Measurements from ENCODE around the gene ZNF823. TPM values are rescaled to one million over a fixed set of nuclear protein-coding genes. Genes with fewer than 3 reads are reported as not detected.
A peak's percentile ranks its signal among the peaks of the same experiment; 100 is the strongest.

The ZNF823 gene
- polyA plus RNA-seq (2013): 5.6 TPM

DNA sequence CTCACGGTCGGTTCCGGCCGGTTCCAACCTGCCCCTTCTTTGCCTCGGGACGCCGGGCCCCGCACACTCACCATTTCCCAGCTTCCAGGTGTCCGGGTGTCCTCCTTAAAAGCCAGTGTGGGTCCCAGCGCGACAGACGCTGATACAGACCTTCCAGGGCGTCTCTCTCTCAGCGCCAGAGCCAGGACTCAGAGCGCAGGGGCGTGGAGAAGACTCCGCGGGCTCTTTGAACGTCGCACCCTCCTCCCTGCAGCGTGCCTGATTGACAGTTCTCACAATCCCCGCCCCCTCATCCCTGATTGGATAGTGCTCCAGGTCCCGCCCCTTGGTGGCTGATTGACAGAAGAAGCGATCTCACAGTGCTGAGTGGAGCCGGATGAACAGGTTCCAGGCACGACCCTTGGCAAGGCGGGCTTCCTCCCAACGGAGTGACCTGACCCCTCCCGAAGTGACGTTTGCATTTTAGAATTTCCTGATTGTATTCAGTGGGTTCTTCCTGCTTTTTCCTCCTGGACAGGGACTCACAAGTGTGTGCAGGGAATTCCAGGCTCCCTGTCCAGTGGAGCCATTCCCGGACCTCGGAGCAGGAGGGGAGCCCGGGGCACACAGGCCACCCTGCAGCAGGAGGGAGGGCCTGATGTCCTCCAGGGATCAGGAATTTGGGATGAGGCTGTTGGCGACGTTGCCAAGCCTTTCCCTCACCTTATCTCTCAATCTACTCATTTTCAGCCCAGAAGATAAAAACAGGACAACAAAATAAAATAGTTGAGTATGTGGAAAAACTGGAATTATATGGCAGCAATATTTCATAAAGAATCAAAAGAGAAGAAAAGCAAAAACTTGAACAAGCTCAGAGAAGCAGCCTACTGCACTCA, at the start of gene ZNF823:
TSS of gene ZNF823 (minus strand) at position 201 of the 875 bp plus-strand sequence. CDS start at position 74, 127 bp downstream.
- 1% methylated on average over 33 of the region's 35 CpGs for WGBS (ENCODE audit: insufficient coverage)
- Histone ChIP-seq H3K27me3 (replicated peaks in 2 of 5; ENCODE audit: control insufficient read depth in 4 of 5, insufficient read depth in 5 of 5, low read length in 4 of 5) (no peaks in the 10 kb centered on the region), H3K4me3 (ENCODE audit: control insufficient read depth in 1 of 7, extremely low read depth in 1 of 7, insufficient read depth in 4 of 7, low read depth in 2 of 7, low read length in 6 of 7) (peak within 1 kb of the TSS; percentile 72 to 93 (median 85)), H3K27ac (ENCODE audit: insufficient read depth in 1 of 2, low read depth in 1 of 2, low read length in 2 of 2, poor library complexity in 1 of 2, severe bottlenecking in 2 of 2) (peak within 1 kb of the TSS; percentile 61 to 83), H3K36me3 (ENCODE audit: control insufficient read depth in 4 of 4, insufficient read depth in 4 of 4, low read length in 3 of 4) (peaks cover 0 to 3% (median under 1%) of the 10 kb centered on the region in 4 experiments), H3K9me3 (ENCODE audit: control extremely low read depth in 1 of 5, control insufficient read depth in 4 of 5, insufficient read depth in 2 of 5, low read depth in 1 of 5, low read length in 4 of 5) (no peaks in the 10 kb centered on the region), H3K4me1 (ENCODE audit: control extremely low read depth in 1 of 4, control insufficient read depth in 4 of 4, insufficient read depth in 4 of 4, low read length in 3 of 4) (peaks cover 0 to 24% (median 21%) of the 10 kb centered on the region in 4 experiments)
- DNase-seq: peak; percentile 96 to 98 (median 98)
- ChIA-PET POLR2A (no interaction called here), CTCF (no interaction called here)

DNA sequence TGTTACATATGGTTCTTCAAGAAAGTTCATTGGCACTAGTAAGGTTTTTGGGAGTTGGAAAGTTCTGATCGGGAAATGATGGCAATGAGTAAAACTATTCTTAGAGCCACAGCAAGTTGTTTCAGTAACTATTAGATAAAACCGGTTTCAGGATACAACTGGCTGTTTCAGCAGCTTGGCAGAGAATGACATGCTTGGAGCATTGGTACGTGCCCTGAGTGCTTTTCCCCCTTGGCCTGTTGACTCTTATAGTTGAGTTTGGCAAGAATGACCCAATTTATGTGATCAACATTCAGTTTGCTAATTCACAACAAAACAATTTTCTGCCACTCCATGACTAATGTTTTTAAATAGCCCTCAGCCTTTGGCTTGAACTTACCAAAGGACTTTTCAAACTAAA, 48.8 kb upstream of the ZNF823 start:
- DNase-seq: no peak
- Histone ChIP-seq H3K27me3 (replicated peaks in 2 of 5; ENCODE audit: control insufficient read depth in 4 of 5, insufficient read depth in 5 of 5, low read length in 4 of 5) (no peaks in the 10 kb centered on the region), H3K27ac (ENCODE audit: insufficient read depth in 1 of 2, low read depth in 1 of 2, low read length in 2 of 2, poor library complexity in 1 of 2, severe bottlenecking in 2 of 2) (no peak overlapping the region), H3K4me1 (ENCODE audit: control extremely low read depth in 1 of 4, control insufficient read depth in 4 of 4, insufficient read depth in 4 of 4, low read length in 3 of 4) (no peaks in the 10 kb centered on the region), H3K4me3 (ENCODE audit: control insufficient read depth in 1 of 7, extremely low read depth in 1 of 7, insufficient read depth in 4 of 7, low read depth in 2 of 7, low read length in 6 of 7) (no peak overlapping the region), H3K36me3 (ENCODE audit: control insufficient read depth in 4 of 4, insufficient read depth in 4 of 4, low read length in 3 of 4) (peaks cover 0 to 5% (median 2%) of the 10 kb centered on the region in 4 experiments), H3K9me3 (ENCODE audit: control extremely low read depth in 1 of 5, control insufficient read depth in 4 of 5, insufficient read depth in 2 of 5, low read depth in 1 of 5, low read length in 4 of 5) (peaks cover 0 to 51% (median 22%) of the 10 kb centered on the region in 5 experiments)
- CTCF ChIA-PET: interaction anchor here (1.0 kb wide), 1 partner anchor 14 kb away, joined by 3 read pairs; no protein-coding TSS in a partner anchor
- POLR2A ChIA-PET: no interaction called here
- WGBS (ENCODE audit: insufficient coverage): 83% methylated on average over 2 of the region's 3 CpGs

DNA sequence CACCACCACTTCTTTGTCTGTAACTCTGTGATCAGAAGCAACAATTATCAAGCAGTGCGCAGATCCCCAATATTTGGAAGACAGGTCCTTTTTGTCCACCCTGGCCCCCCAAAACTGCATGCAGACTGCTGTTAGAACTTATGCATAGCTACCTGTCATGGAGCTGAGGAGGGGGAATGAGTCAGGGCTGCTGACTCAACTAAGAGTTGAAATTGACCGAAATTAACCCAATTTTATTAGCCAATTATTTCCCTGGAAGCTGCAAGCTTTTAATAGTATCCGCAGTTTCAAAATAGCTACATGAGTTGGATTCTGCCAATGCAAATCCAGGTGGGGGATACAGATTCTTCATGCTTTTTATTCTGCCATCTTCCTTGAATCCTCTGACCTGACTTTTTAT, 45.6 kb upstream of the ZNF823 start:
- DNase-seq: no peak
- H3K4me1 ChIP-seq (ENCODE audit: control extremely low read depth in 1 of 4, control insufficient read depth in 4 of 4, insufficient read depth in 4 of 4, low read length in 3 of 4): no peaks in the 10 kb centered on the region
- H3K36me3 ChIP-seq (ENCODE audit: control insufficient read depth in 4 of 4, insufficient read depth in 4 of 4, low read length in 3 of 4): peaks cover 16 to 36% (median 26%) of the 10 kb centered on the region in 4 experiments
- H3K4me3 ChIP-seq (ENCODE audit: control insufficient read depth in 1 of 7, extremely low read depth in 1 of 7, insufficient read depth in 4 of 7, low read depth in 2 of 7, low read length in 6 of 7): no peak overlapping the region
- 100% methylated on average over 3 of the region's 3 CpGs for WGBS (ENCODE audit: insufficient coverage)
- peaks cover 16 to 75% (median 40%) of the 10 kb centered on the region in 5 experiments for H3K9me3 ChIP-seq (ENCODE audit: control extremely low read depth in 1 of 5, control insufficient read depth in 4 of 5, insufficient read depth in 2 of 5, low read depth in 1 of 5, low read length in 4 of 5)
- no peaks in the 10 kb centered on the region for H3K27me3 ChIP-seq (replicated peaks in 2 of 5; ENCODE audit: control insufficient read depth in 4 of 5, insufficient read depth in 5 of 5, low read length in 4 of 5)
- no peak overlapping the region for H3K27ac ChIP-seq (ENCODE audit: insufficient read depth in 1 of 2, low read depth in 1 of 2, low read length in 2 of 2, poor library complexity in 1 of 2, severe bottlenecking in 2 of 2)
- CTCF ChIA-PET: interaction anchor here (0.6 to 0.8 kb wide), 2 partner anchors 18 to 275 kb away, joined by 3 to 4 read pairs; no protein-coding TSS in a partner anchor
- POLR2A ChIA-PET: no interaction called here

DNA sequence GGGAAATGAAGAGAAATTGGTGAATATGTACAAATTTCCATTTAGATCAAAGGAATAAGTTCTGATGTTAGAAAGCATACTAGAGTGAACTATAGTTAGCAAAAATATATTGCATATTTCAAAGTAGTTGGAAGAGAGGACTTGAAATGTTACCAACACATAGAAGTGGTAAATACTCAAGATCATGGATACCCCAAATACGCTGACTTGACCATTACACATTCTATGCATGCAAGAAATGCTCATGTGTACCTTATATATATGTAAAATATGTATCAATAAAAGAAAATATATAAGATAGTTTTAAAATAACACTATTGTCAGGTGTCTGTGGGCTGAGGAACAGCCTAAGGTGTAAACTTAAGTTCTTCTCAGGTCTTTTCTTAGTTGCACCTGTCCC, 45.0 kb upstream of the ZNF823 start:
- ChIA-PET POLR2A (no interaction called here), CTCF (interaction anchor here (0.8 kb wide), 1 partner anchor 18 kb away, joined by 4 read pairs; no protein-coding TSS in a partner anchor)
- WGBS (ENCODE audit: insufficient coverage): no CpG with 5 or more reads among the region's 1 CpG
- no peaks in the 10 kb centered on the region for H3K4me1 ChIP-seq (ENCODE audit: control extremely low read depth in 1 of 4, control insufficient read depth in 4 of 4, insufficient read depth in 4 of 4, low read length in 3 of 4)
- H3K9me3 ChIP-seq (ENCODE audit: control extremely low read depth in 1 of 5, control insufficient read depth in 4 of 5, insufficient read depth in 2 of 5, low read depth in 1 of 5, low read length in 4 of 5): peaks cover 20 to 79% (median 46%) of the 10 kb centered on the region in 5 experiments
- no peak overlapping the region for H3K27ac ChIP-seq (ENCODE audit: insufficient read depth in 1 of 2, low read depth in 1 of 2, low read length in 2 of 2, poor library complexity in 1 of 2, severe bottlenecking in 2 of 2)
- H3K36me3 ChIP-seq (ENCODE audit: control insufficient read depth in 4 of 4, insufficient read depth in 4 of 4, low read length in 3 of 4): peaks cover 19 to 42% (median 30%) of the 10 kb centered on the region in 4 experiments
- DNase-seq: no peak
- no peak overlapping the region for H3K4me3 ChIP-seq (ENCODE audit: control insufficient read depth in 1 of 7, extremely low read depth in 1 of 7, insufficient read depth in 4 of 7, low read depth in 2 of 7, low read length in 6 of 7)
- H3K27me3 ChIP-seq (replicated peaks in 2 of 5; ENCODE audit: control insufficient read depth in 4 of 5, insufficient read depth in 5 of 5, low read length in 4 of 5): no peaks in the 10 kb centered on the region

DNA sequence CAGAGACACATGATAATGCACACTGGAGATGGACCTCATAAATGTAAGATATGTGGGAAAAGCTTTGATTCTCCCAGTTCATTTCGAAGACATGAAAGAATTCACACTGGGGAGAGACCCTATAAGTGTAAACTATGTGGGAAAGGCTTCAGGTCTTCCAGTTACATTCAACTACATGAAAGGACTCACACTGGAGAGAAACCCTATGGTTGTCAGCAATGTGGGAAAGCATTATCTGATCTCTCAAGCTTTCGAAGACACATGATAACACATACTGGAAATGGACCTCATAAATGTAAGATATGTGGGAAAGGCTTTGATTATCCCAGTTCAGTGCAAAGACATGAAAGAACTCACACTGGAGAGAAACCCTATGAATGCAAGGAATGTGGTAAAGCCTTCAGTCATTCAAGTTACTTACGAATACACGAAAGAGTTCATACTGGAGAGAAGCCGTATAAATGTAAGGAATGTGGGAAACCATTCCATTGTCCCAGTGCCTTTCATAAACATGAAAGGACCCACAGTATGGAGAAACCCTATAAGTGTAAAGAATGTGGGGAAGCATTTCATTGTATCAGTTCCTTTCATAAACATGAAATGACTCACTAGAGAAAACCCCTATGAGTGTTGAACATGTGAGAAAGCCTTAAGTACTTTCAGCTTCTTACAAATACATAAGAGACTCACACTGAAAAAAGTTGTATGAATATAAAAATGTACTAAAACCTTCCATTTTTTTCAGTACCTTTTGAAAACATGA, 42.7 kb upstream of the ZNF823 start:
- peaks cover 23 to 86% (median 53%) of the 10 kb centered on the region in 5 experiments for H3K9me3 ChIP-seq (ENCODE audit: control extremely low read depth in 1 of 5, control insufficient read depth in 4 of 5, insufficient read depth in 2 of 5, low read depth in 1 of 5, low read length in 4 of 5)
- H3K36me3 ChIP-seq (ENCODE audit: control insufficient read depth in 4 of 4, insufficient read depth in 4 of 4, low read length in 3 of 4): peaks cover 25 to 60% (median 40%) of the 10 kb centered on the region in 4 experiments
- 97% methylated on average over 4 of the region's 5 CpGs for WGBS (ENCODE audit: insufficient coverage)
- ChIA-PET POLR2A (no interaction called here), CTCF (interaction anchor here (1.1 kb wide), 1 partner anchor 82 kb away, joined by 3 read pairs; no protein-coding TSS in a partner anchor)
- no peak overlapping the region for H3K27ac ChIP-seq (ENCODE audit: insufficient read depth in 1 of 2, low read depth in 1 of 2, low read length in 2 of 2, poor library complexity in 1 of 2, severe bottlenecking in 2 of 2)
- H3K27me3 ChIP-seq (replicated peaks in 2 of 5; ENCODE audit: control insufficient read depth in 4 of 5, insufficient read depth in 5 of 5, low read length in 4 of 5): no peaks in the 10 kb centered on the region
- no peaks in the 10 kb centered on the region for H3K4me1 ChIP-seq (ENCODE audit: control extremely low read depth in 1 of 4, control insufficient read depth in 4 of 4, insufficient read depth in 4 of 4, low read length in 3 of 4)
- peak in 2 of 3 donors; percentile 22 to 49 for DNase-seq
- H3K4me3 ChIP-seq (ENCODE audit: control insufficient read depth in 1 of 7, extremely low read depth in 1 of 7, insufficient read depth in 4 of 7, low read depth in 2 of 7, low read length in 6 of 7): peak overlapping the region in 1 of 7 experiments; percentile 10

DNA sequence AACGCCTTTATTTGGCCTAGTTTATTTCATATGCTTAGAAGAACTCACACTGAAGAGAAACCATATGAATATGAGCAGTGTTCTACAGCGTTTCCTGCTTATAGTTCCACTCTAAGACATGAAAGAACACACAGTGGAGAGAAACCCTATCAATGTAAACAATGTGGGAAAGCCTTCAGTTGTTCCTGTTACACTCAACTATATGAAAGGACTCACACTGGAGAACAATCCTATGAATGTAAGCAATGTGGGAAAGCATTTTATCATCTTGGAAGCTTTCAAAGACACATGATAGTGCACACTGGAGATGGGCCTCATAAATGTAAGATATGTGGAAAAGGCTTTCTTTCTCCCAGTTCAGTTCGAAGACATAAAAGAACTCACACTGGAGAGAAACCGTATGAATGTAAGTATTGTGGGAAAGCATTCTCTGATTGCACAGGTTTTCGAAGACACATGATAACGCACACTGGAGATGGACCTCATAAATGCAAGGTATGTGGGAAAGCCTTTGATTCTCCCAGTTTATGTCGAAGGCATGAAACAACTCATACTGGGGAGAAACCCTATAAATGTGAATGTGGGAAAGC, 41.8 kb upstream of the ZNF823 start:
- Histone ChIP-seq H3K36me3 (ENCODE audit: control insufficient read depth in 4 of 4, insufficient read depth in 4 of 4, low read length in 3 of 4) (peaks cover 25 to 60% (median 40%) of the 10 kb centered on the region in 4 experiments), H3K27ac (ENCODE audit: insufficient read depth in 1 of 2, low read depth in 1 of 2, low read length in 2 of 2, poor library complexity in 1 of 2, severe bottlenecking in 2 of 2) (no peak overlapping the region), H3K4me3 (ENCODE audit: control insufficient read depth in 1 of 7, extremely low read depth in 1 of 7, insufficient read depth in 4 of 7, low read depth in 2 of 7, low read length in 6 of 7) (peak overlapping the region in 1 of 7 experiments; percentile 31), H3K9me3 (ENCODE audit: control extremely low read depth in 1 of 5, control insufficient read depth in 4 of 5, insufficient read depth in 2 of 5, low read depth in 1 of 5, low read length in 4 of 5) (peaks cover 23 to 89% (median 49%) of the 10 kb centered on the region in 5 experiments), H3K27me3 (replicated peaks in 2 of 5; ENCODE audit: control insufficient read depth in 4 of 5, insufficient read depth in 5 of 5, low read length in 4 of 5) (no peaks in the 10 kb centered on the region), H3K4me1 (ENCODE audit: control extremely low read depth in 1 of 4, control insufficient read depth in 4 of 4, insufficient read depth in 4 of 4, low read length in 3 of 4) (no peaks in the 10 kb centered on the region)
- WGBS (ENCODE audit: insufficient coverage): 97% methylated on average over 5 of the region's 7 CpGs
- DNase-seq: no peak
- CTCF ChIA-PET: interaction anchor here (1.1 kb wide), 1 partner anchor 81 kb away, joined by 3 read pairs; no protein-coding TSS in a partner anchor
- POLR2A ChIA-PET: no interaction called here

Measured in common myeloid progenitor, CD34-positive (primary cell).